Thoracic aorta (tissue), 2 donors: ENCODE results near the gene PTOV1. TPM values are rescaled to one million over a fixed set of nuclear protein-coding genes. Genes with fewer than 3 reads are reported as not detected.

Source experiments
- ATAC-seq: fragments of 150-250 bp; one replicate; pipeline ENCODE4 v1.8.0; 2017; ENCODE audit warnings: low read depth; ENCODE audit not compliant: insufficient number of reproducible peaks, low FRiP score
- DNase-seq: peaks from one replicate; pipeline ENCODE4 v3.0.0-alpha.2; 2020; ENCODE audit warnings: low spot score
- H3K27ac ChIP-seq, 2 donors: fragments of 200-600 bp; sonication (generic); 1 replicate in 1 of 2; 2 replicates in 1 of 2; pipeline ENCODE4 v1.5.1; 2016; ENCODE audit warnings: mild to moderate bottlenecking in 2 of 2, moderate library complexity in 2 of 2
- H3K27me3 ChIP-seq: fragments of 200-600 bp; sonication (generic); replicated peaks from 2 replicates; pipeline ENCODE4 v1.6.0; 2016; ENCODE audit warnings: mild to moderate bottlenecking; ENCODE audit not compliant: insufficient read depth
- H3K36me3 ChIP-seq: fragments of 200-600 bp; sonication (generic); one replicate; pipeline ENCODE4 v1.5.1; 2016
- H3K4me1 ChIP-seq, 2 donors: fragments of 200-600 bp; sonication (generic); 1 replicate in 1 of 2; 2 replicates in 1 of 2; pipeline versions ENCODE4 v1.5.1 to v1.6.0; 2016; ENCODE audit warnings: low read depth in 2 of 2, mild to moderate bottlenecking in 1 of 2; ENCODE audit not compliant: control insufficient read depth in 1 of 2
- H3K4me3 ChIP-seq: fragments of 200-600 bp; sonication (generic); 2 replicates; pipeline ENCODE4 v1.5.1; 2016; ENCODE audit warnings: mild to moderate bottlenecking
- H3K9me3 ChIP-seq: fragments of 200-600 bp; sonication (generic); 2 replicates; pipeline ENCODE4 v1.5.1; 2016
- total RNA-seq, 2 donors: library from RNA; depleted of rRNA; stranded (reverse); fragments of >200 nt; gene quantifications; one replicate each; pipeline versions ENCODE4 v1.1.0 to v1.2.3, GENCODE V29; 2016
- TF ChIP-seq, protein P1 (sequence below): fragments of 200-600 bp; sonication (generic); IDR thresholded peaks from one replicate; pipeline ENCODE4 v1.5.1; 2019; ENCODE audit warnings: antibody characterized with exemption

Gene PTOV1
- total RNA-seq, 2 donors from 2014 or later = 62.9 to 72.2 TPM

DNA sequence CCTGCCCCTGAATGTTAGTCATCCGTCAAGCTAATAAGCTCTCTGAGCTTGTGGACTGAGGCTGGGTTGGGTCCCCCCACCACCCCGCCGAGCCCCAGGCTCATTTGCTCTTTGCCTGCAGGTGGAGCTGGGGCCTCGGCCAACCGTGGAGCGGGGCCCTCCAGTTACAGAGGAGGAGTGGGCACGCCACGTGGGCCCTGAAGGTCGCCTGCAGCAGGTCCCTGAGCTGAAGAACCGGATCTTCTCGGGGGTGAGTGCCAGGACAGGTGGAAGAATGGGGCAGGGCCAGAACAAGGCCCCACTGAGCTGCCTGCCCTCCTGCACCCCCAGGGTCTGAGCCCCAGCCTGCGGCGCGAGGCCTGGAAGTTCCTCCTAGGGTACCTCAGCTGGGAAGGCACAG is 31.7 kb downstream of the PTOV1 start:
- Histone ChIP-seq H3K27ac (no peak overlapping the region), H3K36me3 (peaks cover 48% of the 10 kb centered on the region), H3K4me1 (peaks cover 3 to 15% of the 10 kb centered on the region in 2 donors), H3K4me3 (no peak overlapping the region), H3K9me3 (no peaks in the 10 kb centered on the region), H3K27me3 (no peaks in the 10 kb centered on the region)
- ATAC-seq (no peak), DNase-seq (no peak)
- TF ChIP-seq, protein P1, sequence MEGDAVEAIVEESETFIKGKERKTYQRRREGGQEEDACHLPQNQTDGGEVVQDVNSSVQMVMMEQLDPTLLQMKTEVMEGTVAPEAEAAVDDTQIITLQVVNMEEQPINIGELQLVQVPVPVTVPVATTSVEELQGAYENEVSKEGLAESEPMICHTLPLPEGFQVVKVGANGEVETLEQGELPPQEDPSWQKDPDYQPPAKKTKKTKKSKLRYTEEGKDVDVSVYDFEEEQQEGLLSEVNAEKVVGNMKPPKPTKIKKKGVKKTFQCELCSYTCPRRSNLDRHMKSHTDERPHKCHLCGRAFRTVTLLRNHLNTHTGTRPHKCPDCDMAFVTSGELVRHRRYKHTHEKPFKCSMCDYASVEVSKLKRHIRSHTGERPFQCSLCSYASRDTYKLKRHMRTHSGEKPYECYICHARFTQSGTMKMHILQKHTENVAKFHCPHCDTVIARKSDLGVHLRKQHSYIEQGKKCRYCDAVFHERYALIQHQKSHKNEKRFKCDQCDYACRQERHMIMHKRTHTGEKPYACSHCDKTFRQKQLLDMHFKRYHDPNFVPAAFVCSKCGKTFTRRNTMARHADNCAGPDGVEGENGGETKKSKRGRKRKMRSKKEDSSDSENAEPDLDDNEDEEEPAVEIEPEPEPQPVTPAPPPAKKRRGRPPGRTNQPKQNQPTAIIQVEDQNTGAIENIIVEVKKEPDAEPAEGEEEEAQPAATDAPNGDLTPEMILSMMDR = no peak

DNA sequence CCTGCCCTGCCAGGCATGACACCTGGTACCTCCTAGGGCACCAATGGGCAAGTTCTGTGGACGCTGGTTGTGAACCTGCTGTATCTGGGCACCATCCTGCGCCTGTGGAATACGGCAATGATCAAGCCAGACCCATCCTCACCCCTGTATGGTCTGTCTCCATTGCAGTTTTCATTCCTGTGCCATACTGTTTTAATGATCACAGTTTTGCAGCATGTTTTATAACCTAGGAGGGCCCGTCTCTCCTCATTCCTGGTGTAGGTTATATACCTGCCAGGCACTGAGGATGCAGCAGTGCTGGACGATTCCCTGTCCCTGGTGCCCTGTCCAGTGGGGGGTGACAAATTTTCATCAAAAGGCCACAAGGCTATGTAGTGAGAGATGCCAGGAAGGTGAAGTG is 32.1 kb downstream of the PTOV1 start:
- Histone ChIP-seq H3K27ac (no peak overlapping the region), H3K36me3 (peaks cover 48% of the 10 kb centered on the region), H3K9me3 (no peaks in the 10 kb centered on the region), H3K4me1 (peaks cover 3 to 14% of the 10 kb centered on the region in 2 donors), H3K4me3 (no peak overlapping the region), H3K27me3 (no peaks in the 10 kb centered on the region)
- TF ChIP-seq, protein P1 = no peak
- ATAC-seq (no peak), DNase-seq (no peak)

DNA sequence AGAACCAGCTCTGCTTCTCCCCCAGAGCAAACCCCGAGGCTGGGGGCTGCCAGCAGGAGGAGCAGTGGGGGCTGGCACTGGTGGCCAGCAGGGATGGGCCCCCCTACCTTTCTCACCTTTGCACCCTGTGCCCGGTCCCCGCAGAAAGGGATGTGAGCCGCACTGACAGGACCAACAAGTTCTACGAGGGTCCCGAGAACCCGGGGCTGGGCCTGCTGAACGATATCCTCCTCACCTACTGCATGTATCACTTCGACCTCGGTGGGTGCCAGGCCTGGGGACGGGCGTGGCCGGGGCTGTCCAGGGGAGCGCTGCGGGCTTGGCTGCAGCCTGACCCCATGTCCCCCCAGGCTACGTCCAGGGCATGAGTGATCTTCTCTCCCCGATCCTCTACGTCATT is 33.1 kb downstream of the PTOV1 start:
- no peak for ATAC-seq
- H3K36me3 ChIP-seq = peaks cover 48% of the 10 kb centered on the region

GRCh38 chr19:49884760-49885159 is 33.8 kb downstream of the PTOV1 start:
- ATAC-seq = no peak
- Histone ChIP-seq H3K27ac (no peak overlapping the region), H3K27me3 (no peaks in the 10 kb centered on the region), H3K4me3 (no peak overlapping the region), H3K4me1 (no peaks in the 10 kb centered on the region), H3K9me3 (no peaks in the 10 kb centered on the region), H3K36me3 (peaks cover 48% of the 10 kb centered on the region)
- TF ChIP-seq, protein P1 = no peak
- no peak for DNase-seq

More for the DNA sequence above, 33.1 kb downstream of the PTOV1 start:
- H3K27me3 ChIP-seq = no peaks in the 10 kb centered on the region
- H3K4me1 ChIP-seq = peaks cover 0 to 4% of the 10 kb centered on the region in 2 donors
- DNase-seq = no peak
- TF ChIP-seq, protein P1 = no peak
- H3K4me3 ChIP-seq = no peak overlapping the region
- H3K9me3 ChIP-seq = no peaks in the 10 kb centered on the region
- no peak overlapping the region for H3K27ac ChIP-seq

DNA sequence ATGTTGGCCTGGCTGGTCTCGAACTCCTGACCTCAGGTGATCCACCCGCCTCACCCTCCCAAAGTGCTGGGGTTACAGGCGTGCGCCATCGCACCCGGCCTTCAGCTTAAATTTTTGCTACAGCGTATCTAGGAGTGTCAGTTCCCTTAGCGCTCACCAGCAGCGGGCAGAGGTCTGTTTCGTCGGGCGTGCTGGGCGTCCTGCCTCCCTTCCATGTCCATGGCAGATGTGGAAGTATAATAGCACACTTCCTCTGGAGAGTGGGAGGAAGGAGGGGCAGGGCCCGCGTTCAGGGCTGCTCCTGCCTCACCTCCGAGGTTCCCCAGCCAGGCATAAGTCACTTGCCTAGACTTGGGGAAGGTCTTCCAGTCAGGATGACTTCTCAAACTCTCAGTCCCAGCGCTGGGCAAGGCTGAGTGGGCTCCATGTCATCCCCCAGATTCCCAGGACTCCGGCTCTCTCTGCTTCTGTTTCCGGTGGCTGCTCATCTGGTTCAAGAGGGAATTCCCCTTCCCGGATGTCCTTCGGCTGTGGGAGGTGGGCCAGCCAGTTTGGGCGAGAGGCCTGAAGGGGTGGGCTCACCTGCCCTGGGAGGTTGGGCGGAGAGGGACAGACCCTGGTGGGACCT is 36.2 kb downstream of the PTOV1 start:
- TF ChIP-seq, protein P1 = no peak
- H3K4me1 ChIP-seq = peaks cover 0 to 4% of the 10 kb centered on the region in 2 donors
- ATAC-seq (no peak), DNase-seq (no peak)
- H3K4me3 ChIP-seq = no peak overlapping the region
- H3K27ac ChIP-seq = no peak overlapping the region
- H3K9me3 ChIP-seq = no peaks in the 10 kb centered on the region
- no peaks in the 10 kb centered on the region for H3K27me3 ChIP-seq
- H3K36me3 ChIP-seq = peaks cover 29% of the 10 kb centered on the region
